ENCODE measurements around the gene SERINC1. TPM values are rescaled to one million over a fixed set of nuclear protein-coding genes. Genes with fewer than 3 reads are reported as not detected.
A peak's percentile ranks its signal among the peaks of the same experiment; 100 is the strongest.

Gene SERINC1
- total RNA-seq, 1 experiment from 2014 or later, result 72.2 TPM

DNA sequence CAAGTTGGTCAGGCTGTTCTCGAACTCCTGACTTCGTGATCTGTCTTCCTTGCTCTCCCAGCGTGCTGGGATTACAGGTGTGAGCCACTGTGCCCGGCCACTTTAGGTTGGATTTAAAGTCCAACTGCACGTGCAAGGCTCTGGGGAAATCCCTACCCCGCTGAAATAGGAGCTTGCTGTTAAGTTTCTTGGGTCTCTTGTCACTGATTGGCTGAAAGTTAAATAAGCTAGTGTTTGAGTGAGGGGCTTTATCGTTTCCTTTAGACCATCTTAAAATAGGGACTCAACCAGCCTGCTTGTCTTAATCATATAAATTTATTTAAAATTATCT lies 11.1 kb upstream of the SERINC1 start:
- no peaks in the 10 kb centered on the region for H3K9me3 ChIP-seq
- no peak overlapping the region for H3K4me3 ChIP-seq (ENCODE audit: low read depth, low read length)
- Mint-ChIP-seq H3K36me3 (ENCODE audit: insufficient read depth, unreplicated experiment) (no peaks in the 10 kb centered on the region), H3K9me3 (ENCODE audit: unreplicated experiment) (no peaks in the 10 kb centered on the region), H3K27me3 (ENCODE audit: insufficient read depth, unreplicated experiment) (no peaks in the 10 kb centered on the region), H3K4me3 (ENCODE audit: unreplicated experiment) (no peak overlapping the region), H3K4me1 (ENCODE audit: low read depth, unreplicated experiment) (no peaks in the 10 kb centered on the region), H3K27ac (ENCODE audit: unreplicated experiment) (no peak overlapping the region)
- BruUV-seq (replicated peaks), result no TSS peak
- no peak for DNase-seq
- H3K4me1 ChIP-seq, result no peaks in the 10 kb centered on the region
- no peaks in the 10 kb centered on the region for H3K36me3 ChIP-seq (ENCODE audit: control insufficient read depth, insufficient read depth, low read length)
- no peaks in the 10 kb centered on the region for H3K27me3 ChIP-seq (replicated peaks; ENCODE audit: control insufficient read depth, insufficient read depth, low read length)
- ChIA-PET POLR2A (no interaction called here), CTCF (interaction anchor here (0.7 kb wide), 2 partner anchors 48 to 1427 kb away, joined by 3 read pairs; no protein-coding TSS in a partner anchor)
- intact Hi-C loops (cut with micrococcal nuclease; ENCODE audit: unreplicated experiment), result no loop called here
- no peak for TF ChIP-seq CTCF (IDR thresholded peaks at IDR 0.05; ENCODE audit: insufficient read depth in 1 of 2, low read depth in 1 of 2, low read length in 1 of 2, severe bottlenecking in 1 of 2, unreplicated experiment in 1 of 2)

- H3K36me3 ChIP-seq (ENCODE audit: control insufficient read depth, insufficient read depth, low read length), result no peaks in the 10 kb centered on the region
- intact Hi-C loops (cut with micrococcal nuclease; ENCODE audit: unreplicated experiment), result loop anchor here (1.0 kb wide), 1 partner anchor 54 kb away; no protein-coding TSS in a partner anchor
- no peak overlapping the region for H3K4me3 ChIP-seq (ENCODE audit: low read depth, low read length)
- no peaks in the 10 kb centered on the region for H3K9me3 ChIP-seq
- Mint-ChIP-seq H3K36me3 (ENCODE audit: insufficient read depth, unreplicated experiment) (peaks cover 9% of the 10 kb centered on the region), H3K4me1 (ENCODE audit: low read depth, unreplicated experiment) (no peaks in the 10 kb centered on the region), H3K4me3 (ENCODE audit: unreplicated experiment) (no peak overlapping the region), H3K27ac (ENCODE audit: unreplicated experiment) (no peak overlapping the region), H3K27me3 (ENCODE audit: insufficient read depth, unreplicated experiment) (no peaks in the 10 kb centered on the region), H3K9me3 (ENCODE audit: unreplicated experiment) (no peaks in the 10 kb centered on the region)
- peak; percentile 19 to 30 for TF ChIP-seq CTCF (IDR thresholded peaks at IDR 0.05; ENCODE audit: insufficient read depth in 1 of 2, low read depth in 1 of 2, low read length in 1 of 2, severe bottlenecking in 1 of 2, unreplicated experiment in 1 of 2)
- ChIA-PET POLR2A (no interaction called here), CTCF (no interaction called here)
- H3K27me3 ChIP-seq (replicated peaks; ENCODE audit: control insufficient read depth, insufficient read depth, low read length), result no peaks in the 10 kb centered on the region
- no peaks in the 10 kb centered on the region for H3K4me1 ChIP-seq
- BruUV-seq (replicated peaks), result no TSS peak
- DNase-seq, result no peak
Observed at GRCh38 chr6:122476131-122476530, 4.5 kb upstream of the SERINC1 start.

GRCh38 chr6:122472022-122472340 lies 374 bp upstream of the SERINC1 start:
- ChIA-PET CTCF (interaction anchor here (0.6 kb wide), 1 partner anchor 60 kb away, joined by 3 read pairs; no protein-coding TSS in a partner anchor), POLR2A (no interaction called here)
- Mint-ChIP-seq H3K4me3 (ENCODE audit: unreplicated experiment) (peak overlapping the region; percentile 93), H3K27ac (ENCODE audit: unreplicated experiment) (peak overlapping the region; percentile 92), H3K27me3 (ENCODE audit: insufficient read depth, unreplicated experiment) (no peaks in the 10 kb centered on the region), H3K36me3 (ENCODE audit: insufficient read depth, unreplicated experiment) (peaks cover 13% of the 10 kb centered on the region), H3K4me1 (ENCODE audit: low read depth, unreplicated experiment) (no peaks in the 10 kb centered on the region), H3K9me3 (ENCODE audit: unreplicated experiment) (no peaks in the 10 kb centered on the region)
- peaks cover 5% of the 10 kb centered on the region; the same call in 1 of the 2 replicates for H3K4me1 ChIP-seq
- no peak for DNase-seq
- TF ChIP-seq CTCF (IDR thresholded peaks at IDR 0.05; ENCODE audit: insufficient read depth in 1 of 2, low read depth in 1 of 2, low read length in 1 of 2, severe bottlenecking in 1 of 2, unreplicated experiment in 1 of 2), result no peak
- no peaks in the 10 kb centered on the region for H3K9me3 ChIP-seq
- no TSS peak for BruUV-seq (replicated peaks)
- peak overlapping the region; percentile 92 for H3K4me3 ChIP-seq (ENCODE audit: low read depth, low read length)
- intact Hi-C loops (cut with micrococcal nuclease; ENCODE audit: unreplicated experiment), result loop anchor here (5.0 kb wide), 3 partner anchors 75 to 140 kb away; partner anchors contain the start of genes HSF2 and PKIB
- H3K27me3 ChIP-seq (replicated peaks; ENCODE audit: control insufficient read depth, insufficient read depth, low read length), result no peaks in the 10 kb centered on the region
- no peaks in the 10 kb centered on the region for H3K36me3 ChIP-seq (ENCODE audit: control insufficient read depth, insufficient read depth, low read length)

Data from Caco-2 (cell line).